ENCODE results near the gene COL6A2.

GRCh38 chr21:46056450-46056903 is 41.4 kb upstream of the COL6A2 start:
- TF ChIP-seq ZNF274 (IDR thresholded peaks at IDR 0.05; ENCODE audit: insufficient read depth, insufficient read length) (no peak), CTCF (IDR thresholded peaks at IDR 0.05 in 2 of 3, conservative IDR thresholded peaks at IDR 0.05 in 1 of 3; ENCODE audit: control insufficient read depth in 2 of 3, extremely low read depth in 1 of 3, insufficient read depth in 1 of 3, low read depth in 3 of 3, low read length in 3 of 3) (no peak), SUZ12 (IDR thresholded peaks at IDR 0.05; ENCODE audit: unreplicated experiment) (no peak)
